HG02981 (cell line): Measurements from ENCODE around the gene TADA2B.

Experiments used
- ATAC-seq: cut with Tn5 transposase; IDR thresholded peaks from one replicate; pipeline ENCODE4 v1.9.1; 2021; ENCODE audit warnings: mild to moderate bottlenecking, moderate library complexity; ENCODE audit not compliant: unreplicated experiment

The TADA2B gene, protein sequence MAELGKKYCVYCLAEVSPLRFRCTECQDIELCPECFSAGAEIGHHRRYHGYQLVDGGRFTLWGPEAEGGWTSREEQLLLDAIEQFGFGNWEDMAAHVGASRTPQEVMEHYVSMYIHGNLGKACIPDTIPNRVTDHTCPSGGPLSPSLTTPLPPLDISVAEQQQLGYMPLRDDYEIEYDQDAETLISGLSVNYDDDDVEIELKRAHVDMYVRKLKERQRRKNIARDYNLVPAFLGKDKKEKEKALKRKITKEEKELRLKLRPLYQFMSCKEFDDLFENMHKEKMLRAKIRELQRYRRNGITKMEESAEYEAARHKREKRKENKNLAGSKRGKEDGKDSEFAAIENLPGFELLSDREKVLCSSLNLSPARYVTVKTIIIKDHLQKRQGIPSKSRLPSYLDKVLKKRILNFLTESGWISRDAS

DNA sequence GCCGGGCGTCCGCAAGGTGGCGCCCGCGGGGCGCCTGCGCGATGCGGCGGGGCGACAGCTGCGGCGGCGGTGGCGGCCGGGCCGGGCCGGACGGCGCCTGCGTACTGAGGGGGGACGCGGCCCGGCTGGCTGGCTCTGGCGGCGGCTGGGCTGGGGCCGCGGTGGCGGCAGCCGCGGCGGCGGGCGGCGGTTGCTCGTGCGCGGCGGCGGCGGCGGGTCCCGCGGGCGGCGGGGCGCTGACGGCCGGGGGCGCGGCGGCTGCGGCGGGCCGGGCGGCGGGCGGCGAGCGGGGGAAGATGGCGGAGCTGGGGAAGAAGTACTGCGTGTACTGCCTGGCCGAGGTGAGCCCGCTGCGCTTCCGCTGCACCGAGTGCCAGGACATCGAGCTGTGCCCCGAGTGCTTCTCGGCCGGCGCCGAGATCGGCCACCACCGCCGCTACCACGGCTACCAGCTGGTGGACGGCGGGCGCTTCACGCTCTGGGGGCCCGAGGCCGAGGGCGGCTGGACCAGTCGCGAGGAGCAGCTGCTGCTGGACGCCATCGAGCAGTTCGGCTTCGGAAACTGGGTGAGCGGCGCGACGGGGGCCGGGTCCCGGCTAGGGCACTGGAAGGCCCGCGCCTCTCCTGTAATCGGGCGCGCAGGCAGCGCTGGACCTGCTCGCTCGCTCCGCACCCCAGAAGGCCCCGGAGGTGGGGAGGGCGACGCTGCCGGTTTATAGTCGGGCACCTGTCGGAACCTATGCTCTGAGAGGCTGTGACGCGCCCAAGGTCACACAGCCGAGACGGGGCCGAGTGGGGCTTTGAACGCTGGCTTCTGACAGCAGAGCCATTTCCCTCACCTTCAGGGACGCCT lies at the start of gene TADA2B:
TSS of gene TADA2B (plus strand) at position 89 of the 853 bp plus-strand sequence. CDS start at position 297, 208 bp downstream.
- ATAC-seq = peak; percentile 28

DNA sequence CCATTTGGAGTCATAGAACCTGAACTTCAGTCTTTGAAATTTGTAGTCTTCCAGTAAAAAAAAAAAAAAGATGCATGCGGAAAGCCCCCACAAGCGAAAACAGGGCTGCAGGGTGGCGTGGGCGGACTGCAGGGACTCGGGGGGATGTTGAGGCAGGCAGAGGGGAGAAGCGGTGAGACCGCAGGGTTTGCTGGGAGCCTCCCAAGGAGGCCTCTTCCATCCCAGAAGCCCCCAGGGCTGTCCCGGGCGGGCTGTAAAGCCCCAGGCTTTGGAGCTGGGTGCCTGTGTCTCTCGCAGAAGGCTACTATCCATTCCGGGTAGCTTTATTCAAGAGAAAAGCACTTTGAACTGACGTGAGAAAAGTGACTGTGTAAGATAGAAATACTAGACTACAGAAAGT lies 46.7 kb upstream of the TADA2B start:
- no peak for ATAC-seq

DNA sequence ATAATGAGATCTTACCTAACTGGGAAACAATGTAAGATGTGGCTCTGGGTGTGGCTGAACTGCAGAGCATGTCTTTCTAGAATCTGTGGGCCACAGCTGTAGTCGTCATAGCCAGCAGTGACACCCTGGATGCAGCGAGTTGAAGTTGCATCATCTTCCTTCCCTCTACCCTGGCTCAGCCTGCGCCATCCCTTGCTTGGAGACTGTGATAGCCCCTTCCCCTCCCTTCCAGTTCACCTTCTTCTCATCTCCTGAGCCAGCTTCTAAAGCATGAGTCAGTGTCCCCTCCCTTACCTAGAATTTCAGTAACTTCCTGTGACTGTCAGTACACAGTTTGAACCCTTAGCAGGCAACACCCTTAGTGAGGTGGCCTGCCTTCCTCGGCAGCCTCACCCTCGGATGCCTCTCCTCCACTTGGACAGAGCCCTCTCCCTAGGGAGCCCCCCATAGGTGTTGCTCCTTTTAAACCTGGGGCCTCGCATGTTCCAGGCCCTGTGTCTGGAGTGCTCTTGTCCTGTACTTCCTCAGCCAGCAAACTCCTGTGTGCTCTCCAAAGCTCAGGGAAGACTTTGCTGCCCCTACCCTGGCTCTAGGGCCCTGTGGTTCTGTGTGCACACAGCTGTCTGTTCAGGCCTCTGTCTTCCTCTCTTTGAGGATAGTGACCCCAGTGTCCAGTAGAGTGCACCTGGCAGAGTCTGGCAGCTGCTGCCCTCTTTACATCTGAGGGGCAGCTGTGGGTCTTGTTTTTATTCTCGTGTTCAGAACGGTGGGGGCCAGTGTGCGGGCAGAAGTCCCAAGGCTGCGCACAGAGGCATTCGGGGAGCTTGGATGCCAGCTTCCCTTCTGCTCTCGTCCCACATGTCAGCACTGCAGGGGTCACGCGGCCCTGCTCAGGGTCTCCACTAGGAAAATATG lies 43.7 kb upstream of the TADA2B start:
- no peak for ATAC-seq

DNA sequence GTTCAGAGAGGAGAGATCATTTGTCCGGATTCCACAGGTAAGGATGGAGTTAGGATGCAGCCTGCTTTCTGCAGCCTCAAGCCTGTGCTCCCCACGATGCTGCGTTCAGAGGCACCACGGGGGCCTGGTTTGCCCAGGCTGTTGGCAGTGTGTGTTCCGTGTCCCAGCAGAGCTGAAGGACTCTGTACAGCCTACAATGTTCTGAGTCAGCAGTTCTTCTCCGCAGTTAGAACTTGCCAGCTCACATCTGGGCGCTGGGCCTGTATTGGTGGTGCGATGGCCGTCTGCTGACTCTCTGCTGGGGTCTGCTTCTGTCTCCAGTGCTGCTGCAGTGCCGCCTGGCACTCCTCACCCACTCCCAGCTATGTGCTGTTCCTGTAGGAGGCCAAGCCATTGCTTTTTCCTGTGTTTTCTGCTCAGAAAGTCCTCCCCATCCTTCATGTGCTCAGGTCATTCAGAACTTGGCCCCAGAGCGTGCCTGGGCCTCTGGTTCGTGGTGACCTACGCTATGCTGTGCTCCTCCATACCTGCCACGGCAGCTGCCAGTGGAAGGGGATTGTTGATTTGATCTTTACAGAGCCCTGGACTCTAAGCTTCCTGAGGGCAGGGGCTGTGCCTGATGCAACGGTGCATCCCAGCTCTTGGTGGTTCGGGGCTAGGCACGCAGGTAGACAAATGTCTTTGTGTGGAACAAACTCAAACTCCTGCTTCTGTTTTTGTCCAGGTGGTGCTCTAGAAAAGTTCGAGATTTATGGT lies 42.6 kb upstream of the TADA2B start:
- no peak for ATAC-seq

DNA sequence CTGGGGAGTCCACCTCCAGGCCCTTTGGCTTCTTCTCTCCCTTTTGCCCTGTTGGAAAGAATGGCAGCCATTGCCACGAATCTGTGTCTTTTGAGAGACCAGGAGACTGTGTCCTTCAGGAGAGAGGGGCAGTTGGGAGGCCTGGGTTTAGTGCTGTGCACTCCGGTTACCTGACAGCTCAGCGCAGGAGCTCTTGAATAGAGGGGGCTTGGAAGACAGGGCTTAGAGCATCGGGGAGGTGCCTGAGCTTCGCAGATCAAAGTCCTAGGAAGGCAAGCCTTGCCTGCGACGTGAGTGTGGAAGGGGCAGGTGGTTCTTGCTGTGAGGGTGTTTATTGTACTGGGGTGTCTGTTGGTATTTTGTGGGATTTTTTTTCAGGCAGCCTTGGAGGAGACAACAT lies 41.9 kb upstream of the TADA2B start:
- ATAC-seq = no peak

DNA sequence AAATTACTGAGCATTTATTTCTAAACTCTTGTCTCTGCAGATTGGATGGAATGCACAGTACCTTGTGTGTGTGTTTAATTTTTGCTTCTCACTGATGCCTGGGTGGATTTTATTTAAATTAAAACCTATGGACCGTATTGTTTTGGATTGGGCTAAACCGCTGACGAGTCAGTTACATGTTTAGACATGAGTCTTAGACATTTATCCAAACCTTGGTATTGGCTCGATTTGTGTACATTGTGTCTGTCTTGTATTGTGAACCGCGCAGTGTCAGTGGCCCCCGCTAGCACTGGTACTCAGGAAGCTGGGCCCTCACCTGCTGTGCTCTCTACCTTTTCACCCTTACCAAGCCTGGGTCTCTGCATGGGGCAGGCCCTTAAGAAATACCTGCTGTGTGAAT lies 40.8 kb upstream of the TADA2B start:
- ATAC-seq = no peak

DNA sequence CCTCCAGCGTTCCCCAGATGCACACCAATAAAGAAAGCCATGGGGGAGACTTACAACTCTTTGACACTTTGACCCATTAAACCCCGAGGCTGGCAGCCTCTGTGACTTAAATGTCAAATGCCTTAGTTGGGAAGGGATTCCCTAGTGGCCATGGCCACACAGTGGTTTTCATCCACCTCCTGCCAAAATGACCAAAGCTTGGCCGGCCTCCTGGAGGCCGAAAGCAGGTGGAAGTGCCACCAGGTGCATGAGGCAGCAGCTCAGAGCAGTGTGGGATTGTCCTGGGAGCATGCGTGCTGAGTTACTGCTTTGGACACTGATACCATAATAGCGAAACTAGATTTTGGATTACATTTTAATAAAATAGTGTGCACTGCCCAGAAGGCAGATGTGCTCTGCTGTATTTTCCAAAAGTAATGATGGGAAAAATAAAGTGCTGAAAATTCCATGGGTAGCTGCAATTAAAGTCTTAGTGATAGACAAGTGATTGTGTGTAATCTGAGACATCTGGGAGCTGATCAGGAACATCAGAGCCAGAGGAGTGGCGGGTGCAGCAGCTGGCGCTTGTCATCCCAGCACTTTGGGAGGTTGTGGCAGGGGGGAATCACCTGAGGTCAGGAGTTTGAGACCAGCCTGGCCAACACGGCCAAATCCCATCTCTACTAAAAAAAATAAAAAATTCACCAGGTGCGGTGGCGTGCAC lies 39.8 kb upstream of the TADA2B start:
- no peak for ATAC-seq

DNA sequence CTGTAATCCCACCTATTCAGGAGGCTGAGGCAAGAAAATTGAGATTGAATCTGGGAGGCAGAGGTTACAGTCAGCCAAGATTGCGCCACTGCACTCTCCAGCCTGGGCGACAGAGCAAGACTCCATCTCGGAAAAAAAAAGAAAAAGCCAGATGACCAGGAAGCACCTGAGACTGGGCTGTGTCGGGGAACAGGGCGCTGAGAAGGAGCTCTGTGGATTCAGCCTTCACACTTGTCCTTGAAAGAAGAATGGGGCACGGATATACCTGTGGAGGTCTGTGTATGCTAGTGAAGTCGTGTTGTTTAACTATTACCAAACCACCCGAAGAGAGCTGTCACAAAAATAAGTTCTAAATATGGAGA lies 39.3 kb upstream of the TADA2B start:
- ATAC-seq = no peak

DNA sequence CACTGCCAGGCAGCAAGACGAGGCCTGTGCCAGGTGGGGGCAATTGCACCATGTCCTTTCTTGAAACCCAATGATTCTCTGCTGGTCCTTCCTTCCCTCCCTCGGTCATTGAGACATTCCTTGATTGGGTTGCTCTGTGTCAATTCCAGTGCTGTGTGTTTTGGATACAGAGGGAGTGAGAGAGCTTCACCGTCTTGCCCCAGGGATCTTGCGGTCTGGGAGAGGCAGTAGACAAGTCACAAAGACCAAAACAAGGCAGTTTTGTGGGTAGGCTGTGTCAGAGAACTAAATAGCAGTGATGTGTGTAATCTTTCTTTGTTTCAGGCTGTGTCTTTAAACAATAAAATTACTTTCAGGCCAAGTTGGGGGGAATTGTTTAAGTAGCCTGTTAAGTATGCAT lies 38.8 kb upstream of the TADA2B start:
- ATAC-seq = no peak

DNA sequence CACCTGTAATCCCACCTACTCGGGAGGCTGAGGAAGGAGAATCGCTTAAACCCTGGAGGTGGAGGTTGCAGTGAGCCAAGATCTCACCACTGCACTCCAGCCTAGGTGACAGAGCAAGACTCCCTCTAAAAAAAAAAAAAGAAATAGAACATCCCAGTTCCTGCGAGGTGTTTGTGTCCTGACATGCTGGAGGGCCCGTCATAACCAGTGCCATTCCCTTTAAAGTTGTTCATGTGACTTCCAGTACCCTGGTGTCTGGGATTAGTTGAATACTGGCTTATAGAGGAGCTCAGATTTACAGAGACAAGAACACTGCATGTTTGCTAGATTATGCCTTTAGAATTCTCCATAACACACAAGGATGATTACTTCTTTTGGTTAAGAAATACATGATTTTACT lies 37.6 kb upstream of the TADA2B start:
- ATAC-seq = no peak

DNA sequence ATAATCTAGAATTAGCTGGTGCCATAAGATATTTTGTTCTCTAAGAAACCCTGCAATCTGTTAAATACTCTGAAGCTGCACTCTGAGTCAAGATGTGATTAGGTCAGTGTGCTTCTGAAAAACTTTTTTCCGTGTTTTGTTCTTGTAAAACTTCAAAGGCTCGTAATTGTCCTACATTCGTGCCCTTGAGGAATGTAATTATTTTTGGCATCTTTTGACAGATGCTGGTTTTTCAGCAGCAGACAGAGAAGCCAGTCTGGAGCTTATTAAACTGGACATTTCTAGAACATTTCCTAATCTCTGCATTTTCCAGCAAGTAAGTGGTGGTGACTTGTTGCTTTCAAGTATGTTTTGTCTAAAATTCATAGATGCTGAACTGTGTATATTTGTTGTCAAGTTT lies 36.8 kb upstream of the TADA2B start:
- ATAC-seq = no peak

DNA sequence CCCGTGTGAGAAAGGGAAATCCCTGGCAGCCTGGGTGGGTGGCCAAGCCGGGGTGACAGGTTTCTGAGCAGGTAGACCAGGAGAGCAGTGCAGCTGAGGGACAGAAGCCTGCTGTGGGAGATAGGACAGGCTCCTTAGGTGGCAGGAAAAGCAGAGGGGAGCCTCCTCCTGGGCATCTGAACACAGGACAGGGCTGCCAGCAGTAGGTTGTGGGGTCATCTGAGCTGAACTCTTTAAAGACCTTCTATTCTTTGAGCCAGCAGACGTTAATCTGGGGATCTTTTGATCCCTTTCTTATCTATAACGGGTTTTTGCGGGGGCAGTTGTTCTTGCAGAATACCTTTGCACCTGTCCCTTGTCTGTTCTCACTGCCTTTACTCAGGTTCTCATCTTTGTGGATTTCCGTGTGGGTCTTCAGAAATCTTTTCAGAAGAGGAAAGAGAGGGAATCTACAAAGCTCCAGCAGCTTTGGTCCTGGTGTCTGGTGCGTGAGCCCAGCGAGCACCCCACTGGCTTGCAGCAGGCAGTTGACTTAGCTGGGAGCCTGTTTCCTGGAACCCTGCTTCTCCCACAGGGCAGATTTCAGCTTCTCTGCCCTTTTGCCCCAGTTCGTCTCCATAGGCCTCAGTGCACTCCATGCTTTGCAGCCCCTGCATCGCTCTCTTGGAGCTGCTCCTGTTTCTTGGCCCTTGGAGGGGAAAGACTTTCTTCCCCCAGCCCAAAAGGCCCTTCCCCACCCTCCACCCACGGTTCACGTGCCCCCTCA lies 35.8 kb upstream of the TADA2B start:
- ATAC-seq = no peak

DNA sequence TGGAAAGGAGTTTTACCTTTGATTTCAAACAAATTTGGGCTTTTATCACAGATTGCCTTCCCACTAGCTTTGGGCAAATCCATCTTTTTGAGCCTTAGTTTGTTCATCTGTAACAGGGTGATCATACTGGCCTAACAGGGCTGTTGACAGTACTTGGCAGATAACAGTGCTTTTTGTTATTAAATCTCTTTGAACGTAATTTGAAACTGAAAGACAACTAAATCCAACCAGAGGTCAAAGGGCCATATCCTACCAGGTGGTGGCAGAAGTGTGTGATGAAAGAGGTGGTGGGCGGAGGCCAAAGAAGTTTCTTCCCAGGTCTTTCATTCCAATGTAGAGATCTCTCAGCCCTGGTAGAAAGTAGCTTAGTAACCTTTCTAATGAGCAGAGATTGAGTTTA lies 35.2 kb upstream of the TADA2B start:
- no peak for ATAC-seq

DNA sequence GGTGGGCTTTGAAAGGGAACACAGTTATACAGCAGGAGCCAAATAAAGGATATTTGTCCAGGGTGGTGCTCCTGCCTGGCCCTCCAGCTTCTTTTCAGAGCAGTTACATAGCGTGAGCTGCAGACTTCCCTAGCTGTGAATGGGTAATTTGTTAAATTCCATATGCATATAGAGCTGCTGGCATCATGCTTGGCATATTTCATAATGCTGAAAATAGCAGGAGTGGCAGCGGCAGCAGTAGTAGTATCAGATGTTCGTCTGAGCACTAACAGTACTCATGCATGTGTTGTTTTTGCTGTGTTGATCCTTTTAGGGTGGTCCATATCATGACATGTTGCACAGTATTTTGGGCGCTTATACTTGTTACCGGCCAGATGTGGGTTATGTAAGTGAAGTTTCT lies 33.6 kb upstream of the TADA2B start:
- ATAC-seq = no peak

DNA sequence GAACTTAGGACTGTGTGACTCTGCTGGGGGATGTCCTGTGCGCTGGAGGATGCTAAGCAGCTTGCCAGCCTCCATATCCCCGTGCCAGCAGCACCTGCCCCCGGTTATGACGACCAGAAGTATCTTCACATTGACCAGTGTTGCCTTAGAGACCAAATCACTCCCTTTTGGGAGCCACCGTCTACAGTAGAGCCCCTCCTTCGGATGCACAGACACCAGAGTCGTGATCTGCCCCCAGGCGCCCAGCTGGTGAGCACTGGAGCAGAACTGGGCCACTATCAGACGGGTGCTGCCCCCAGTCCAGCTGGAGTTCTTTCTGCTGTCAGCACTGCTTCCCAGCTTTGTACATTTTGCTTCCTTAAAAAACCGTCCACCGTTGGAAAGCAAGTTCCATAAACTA lies 30.0 kb upstream of the TADA2B start:
- ATAC-seq = no peak

DNA sequence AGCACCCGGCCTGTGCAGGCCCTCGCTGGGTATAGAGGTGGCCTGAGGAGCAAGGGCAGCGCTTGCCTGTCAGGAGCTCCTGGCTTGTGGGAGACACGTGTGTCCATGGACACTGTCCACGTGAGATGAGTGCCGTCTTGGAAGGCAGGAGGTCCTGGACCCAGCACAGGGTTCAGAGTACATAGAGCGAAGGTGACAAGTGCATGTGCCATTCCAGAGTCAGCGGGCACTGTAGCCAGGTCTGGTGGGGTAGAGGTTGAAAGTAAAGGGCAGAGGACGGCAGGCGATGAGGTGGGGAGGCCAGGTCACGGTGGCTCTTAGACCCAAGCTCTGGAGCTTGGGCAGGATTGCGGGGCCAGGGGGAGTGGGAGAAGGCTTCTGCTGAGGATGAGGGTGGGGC lies 28.4 kb upstream of the TADA2B start:
- no peak for ATAC-seq

DNA sequence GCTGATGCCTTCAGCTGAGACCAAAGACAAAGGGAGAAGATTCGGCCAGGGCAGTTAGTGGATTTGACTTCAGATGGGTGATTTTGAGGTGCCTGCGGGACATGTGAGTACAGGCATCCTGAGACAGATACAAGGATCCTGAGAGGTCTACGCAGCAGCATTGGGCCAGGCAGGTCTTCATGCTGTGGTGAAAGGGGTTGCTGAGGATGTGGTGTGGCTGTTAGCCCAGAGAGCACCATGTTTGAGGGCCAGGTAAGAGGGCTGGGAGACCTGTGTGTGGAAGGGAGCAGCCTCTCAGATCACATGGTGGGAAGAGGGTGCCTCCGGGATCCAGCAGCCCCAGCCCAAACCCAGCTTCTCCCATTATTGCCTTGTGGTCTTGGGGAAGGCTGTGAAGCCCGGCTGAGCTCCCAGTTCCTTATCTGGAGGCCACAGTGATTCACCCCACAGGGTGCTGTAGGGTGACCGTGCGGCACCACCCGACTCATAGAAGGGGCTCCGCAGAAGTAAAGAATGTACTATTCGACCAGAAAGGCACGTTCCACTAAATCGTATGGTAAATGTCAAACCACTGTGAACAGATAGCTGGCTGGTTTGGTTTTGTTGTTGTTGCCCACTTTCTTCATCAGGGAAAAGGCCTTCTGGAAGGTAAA lies 27.7 kb upstream of the TADA2B start:
- ATAC-seq = no peak

DNA sequence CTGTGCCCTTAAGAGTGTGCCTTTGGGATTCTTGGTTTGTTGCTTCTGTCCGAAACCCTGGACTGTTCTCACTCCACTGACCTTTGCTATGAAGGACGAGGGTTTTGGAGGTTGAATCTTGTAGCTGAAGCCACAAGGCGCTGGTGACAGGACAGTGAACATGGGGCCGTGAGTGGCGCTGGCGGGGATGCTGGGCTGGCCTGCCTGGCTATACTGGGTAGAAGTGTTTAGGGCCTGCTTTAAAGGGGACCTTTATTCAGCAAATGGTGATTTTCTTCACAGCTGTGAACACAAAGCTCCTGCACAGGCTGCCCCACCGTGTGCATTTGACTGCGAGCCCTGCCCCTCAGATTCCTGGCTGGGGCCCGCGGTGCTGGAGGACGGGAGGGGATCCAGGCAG lies 27.1 kb upstream of the TADA2B start:
- ATAC-seq = no peak

DNA sequence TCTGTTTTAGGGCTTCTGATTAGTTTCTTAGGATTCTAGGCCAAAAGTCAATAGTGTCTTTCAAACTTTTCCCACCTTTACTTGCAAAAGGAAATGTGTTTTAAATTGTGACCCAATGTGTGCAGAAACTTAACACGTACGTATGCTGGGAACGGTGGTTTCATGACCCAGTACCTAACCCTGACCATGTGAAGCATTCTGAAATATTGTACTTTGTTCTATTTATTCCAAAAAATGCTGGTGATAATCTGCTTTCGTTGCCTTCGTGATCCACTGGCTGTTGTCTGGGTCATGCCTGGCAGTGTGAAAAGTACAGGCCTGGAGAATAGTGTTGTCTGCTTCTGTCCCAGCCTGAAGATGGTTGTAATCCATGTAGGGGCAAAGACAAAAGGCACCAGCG lies 26.7 kb upstream of the TADA2B start:
- no peak for ATAC-seq
